Hematopoietic multipotent progenitor cell treated with erythropoietin and hydrocortisone succinate and interleukin-3 and kit ligand, for 4 days (in vitro differentiated cells): ENCODE data around the gene PLAU.
A peak's percentile ranks its signal among the peaks of the same experiment; 100 is the strongest.
"Not testable (repeated sequence)": the region's sequence is repeated elsewhere in the genome, so short reads cannot be mapped to it uniquely, and the experiment has no call there.

Experiments
- DNase-seq: peaks from one replicate; pipeline ENCODE4 v3.0.0-alpha.2; 2015

PLAU gene

GRCh38 chr10:73876971-73877370 is 34.0 kb upstream of the PLAU start:
- DNase-seq: no peak

GRCh38 chr10:73877533-73878160 is 33.3 kb upstream of the PLAU start:
- no peak for DNase-seq

- no peak for DNase-seq
These were observed 32.6 kb upstream of the PLAU start for GRCh38 chr10:73878365-73878764.

- peak; percentile 96 for DNase-seq
These were observed 31.4 kb upstream of the PLAU start for GRCh38 chr10:73879296-73880173.

DNA sequence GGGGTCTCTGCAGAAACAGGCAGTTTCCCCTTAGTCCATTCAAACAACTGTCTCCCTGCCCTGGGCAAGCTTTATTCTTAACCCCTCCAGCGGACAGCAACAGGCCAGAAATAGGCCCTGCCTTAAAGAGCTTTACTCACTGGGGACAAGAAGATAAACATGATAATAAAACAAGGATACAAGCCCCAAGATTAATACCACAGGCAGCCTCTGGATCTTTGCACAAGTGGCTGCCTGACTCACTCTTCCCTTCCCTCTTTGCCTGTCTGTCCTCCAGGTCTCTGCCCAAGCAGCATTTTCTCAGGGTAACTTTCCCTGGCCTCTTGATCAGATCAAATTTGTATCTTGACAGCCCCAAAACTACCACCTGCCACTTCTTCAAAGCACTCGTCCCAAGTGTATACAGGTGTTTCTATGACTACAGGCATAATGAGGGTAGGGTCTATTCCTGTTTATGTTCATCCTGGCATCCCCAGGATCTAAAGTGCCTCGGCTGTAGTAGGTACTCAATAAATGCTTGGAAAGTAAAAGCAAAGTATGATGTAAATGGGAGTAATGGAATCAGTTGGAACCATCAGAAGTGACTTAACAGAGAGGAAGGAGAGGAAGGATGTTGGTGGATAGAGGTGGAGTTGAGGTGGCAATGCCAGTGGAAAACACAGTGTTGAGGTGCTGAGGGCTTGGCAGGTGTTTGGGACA is 29.6 kb upstream of the PLAU start:
- DNase-seq: no peak

GRCh38 chr10:73884017-73884416 is 26.9 kb upstream of the PLAU start:
- DNase-seq: no peak

- peak; percentile 89 for DNase-seq
These were observed 24.8 kb upstream of the PLAU start for GRCh38 chr10:73886085-73886529.

DNA sequence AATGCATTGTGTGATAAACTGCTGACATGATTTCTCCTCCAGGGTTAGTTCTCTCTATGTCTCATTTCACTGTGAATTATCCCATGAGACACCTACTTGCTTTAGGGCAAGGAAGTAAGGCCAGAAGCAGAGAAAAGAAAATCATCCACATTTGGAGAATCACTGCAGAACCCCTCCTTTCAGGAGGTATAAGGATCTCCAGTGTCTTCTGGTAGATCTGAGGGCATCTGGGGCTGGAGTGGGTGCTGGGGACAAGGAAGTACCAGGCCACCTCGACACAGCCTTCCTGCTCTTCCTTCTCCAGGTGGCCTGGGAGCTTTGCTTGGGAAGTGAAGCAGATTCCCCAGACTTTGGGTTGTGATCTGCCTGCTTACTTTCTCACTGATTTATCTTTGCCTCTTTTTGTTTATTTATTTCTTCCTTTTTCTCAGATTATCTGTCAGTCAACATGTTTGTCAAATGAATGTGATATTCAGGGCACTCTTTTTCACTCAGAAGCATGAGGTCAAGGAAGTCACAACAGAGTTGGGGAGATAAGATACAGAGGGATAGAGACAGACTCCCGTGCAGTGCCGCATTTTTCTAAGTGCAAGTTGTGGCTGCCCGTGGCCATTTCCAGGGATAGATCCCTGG is 24.2 kb upstream of the PLAU start:
- DNase-seq: no peak

- DNase-seq: peak; percentile 53
These were observed 23.5 kb upstream of the PLAU start for GRCh38 chr10:73887294-73888039.

GRCh38 chr10:73888514-73888913 is 22.4 kb upstream of the PLAU start:
- no peak for DNase-seq

GRCh38 chr10:73889014-73889413 is 21.9 kb upstream of the PLAU start:
- peak; percentile 88 for DNase-seq

DNA sequence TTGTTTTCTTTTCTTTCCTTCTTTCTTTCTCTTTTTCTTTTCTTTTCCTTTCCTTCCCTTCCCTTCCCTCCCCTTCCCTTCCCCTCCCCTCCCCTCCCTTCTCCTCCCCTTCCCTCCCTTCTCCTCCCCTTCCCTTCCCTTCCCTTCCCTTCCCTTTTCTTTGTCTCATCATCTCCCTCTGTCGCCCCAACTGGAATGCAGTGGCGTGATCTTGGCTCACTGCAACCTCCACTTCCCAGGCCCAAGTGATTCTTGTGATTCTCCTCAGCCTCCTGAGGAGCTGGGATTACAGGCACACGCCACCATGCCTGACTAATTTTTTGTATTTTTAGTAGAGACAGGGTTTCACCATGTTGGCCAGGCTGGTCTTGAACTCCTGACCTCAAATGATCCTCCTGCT is 21.5 kb upstream of the PLAU start:
- not testable (repeated sequence) for DNase-seq

DNA sequence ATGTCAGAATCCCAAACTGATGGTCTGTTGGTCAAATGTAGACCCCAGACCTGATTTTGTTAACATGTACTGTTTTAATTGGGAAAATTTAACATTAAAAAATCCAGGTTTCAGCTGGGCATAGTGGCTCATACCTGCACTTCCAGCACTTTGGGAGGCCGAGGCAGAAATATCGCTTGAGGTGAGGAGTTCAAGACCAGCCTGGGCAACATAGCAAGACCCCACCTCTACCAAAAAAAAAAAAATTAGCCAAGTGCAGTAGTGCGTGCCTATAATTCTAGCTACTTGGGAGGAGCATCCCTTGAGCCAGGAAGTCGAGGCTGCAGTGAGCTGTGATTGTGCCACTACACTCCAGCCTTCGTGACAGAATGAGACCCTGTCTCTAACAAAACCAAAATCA is 20.7 kb upstream of the PLAU start:
- DNase-seq: no peak

- not testable (repeated sequence) for DNase-seq
These were observed 20.1 kb upstream of the PLAU start for GRCh38 chr10:73890830-73891229.

- no peak for DNase-seq
These were observed 19.4 kb upstream of the PLAU start for GRCh38 chr10:73891540-73891939.

DNA sequence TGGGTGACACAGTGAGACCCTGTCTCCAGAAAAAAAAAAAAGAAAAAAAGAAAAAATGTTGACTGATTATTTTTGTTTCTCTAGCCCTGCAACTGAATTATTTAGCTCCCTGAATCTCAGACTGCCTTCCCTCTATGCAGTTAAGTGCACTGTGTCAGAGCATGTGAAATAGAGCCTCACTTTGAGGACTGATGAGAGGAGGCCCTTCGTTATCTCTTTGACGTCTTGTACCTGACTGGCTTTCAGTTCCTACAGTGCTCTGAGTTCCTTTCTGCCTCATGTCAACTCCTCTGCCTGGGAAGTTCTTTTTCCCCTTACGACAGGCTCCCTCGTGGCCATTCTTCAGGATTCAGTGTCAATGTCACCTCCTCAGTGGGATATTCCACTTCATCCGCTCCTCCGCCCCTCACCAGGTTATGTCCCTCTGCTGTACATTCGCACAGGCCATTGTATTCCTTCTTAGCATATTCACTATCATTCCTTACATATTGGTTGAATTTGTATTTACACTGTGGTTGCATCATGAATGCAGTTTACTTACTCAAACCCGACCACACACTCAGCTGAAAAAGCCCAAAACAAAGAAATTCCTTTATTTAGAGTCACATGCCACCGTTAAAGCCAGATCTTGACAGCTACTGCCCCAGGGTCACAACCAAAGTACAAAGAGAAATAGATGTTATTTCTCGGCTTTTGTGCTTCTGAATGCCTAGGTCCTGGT is 18.5 kb upstream of the PLAU start:
- no peak for DNase-seq

DNA sequence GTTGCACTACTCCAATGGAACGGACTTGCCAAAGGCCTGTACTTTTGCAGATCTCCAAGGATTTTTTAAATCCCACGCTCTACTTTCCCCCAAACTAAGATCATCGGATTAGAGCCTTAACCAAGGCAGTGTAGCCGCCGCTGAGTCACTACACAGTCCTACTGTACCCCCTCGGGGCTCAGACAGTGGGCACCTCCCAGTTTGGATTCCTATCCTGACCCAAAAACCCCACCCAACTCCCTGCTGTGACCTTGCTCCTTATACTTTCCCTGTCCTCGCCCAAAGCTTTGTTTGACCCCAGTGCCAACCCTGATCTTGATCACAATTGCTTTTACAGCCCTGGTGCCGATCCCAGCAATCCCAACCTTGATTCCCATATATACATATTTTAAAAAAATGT is 17.5 kb upstream of the PLAU start:
- no peak for DNase-seq

GRCh38 chr10:73894245-73894971 is 16.5 kb upstream of the PLAU start:
- DNase-seq: peak; percentile 51

GRCh38 chr10:73895381-73895780 is 15.6 kb upstream of the PLAU start:
- DNase-seq: not testable (repeated sequence)

DNA sequence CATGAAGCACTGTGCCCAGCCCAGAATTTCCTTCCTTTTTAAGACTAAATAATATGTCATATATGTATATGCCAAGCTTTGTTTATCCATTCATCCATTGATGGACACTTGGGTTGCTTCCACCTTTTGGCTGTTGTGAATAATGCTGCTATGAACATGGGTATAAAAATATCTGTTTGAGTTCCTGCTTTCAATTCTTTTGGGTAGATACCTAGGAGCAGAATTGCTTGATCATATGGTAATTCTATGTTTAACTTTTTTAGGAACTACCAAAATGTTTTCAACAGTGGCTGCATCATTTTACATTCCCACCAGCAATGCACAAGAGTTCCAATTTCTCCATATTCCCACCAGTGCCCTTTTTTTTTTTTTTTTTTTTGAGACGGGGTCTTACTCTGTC is 13.2 kb upstream of the PLAU start:
- DNase-seq: no peak
